HepG2 (cell line): ENCODE measurements around the gene PRKCE. TPM values are rescaled to one million over a fixed set of nuclear protein-coding genes. Genes with fewer than 3 reads are reported as not detected.
A peak's percentile ranks its signal among the peaks of the same experiment; 100 is the strongest.

Source experiments
- CBX2 ChIP-seq, 2 experiments: fragments of 200-600 bp in 1 of 2; sonication (generic); formaldehyde crosslinking in 1 of 2; IDR thresholded peaks; 2 replicates each; pipeline versions ENCODE4 v1.7.0 to v1.8.1; 2018 to 2022; ENCODE audit warnings: low read depth in 2 of 2, low read length in 1 of 2, mild to moderate bottlenecking in 1 of 2, missing genetic modification reagents in 1 of 2
- CCDC6 ChIP-seq: sonication (generic); formaldehyde crosslinking; IDR thresholded peaks from 2 replicates; pipeline ENCODE4 v1.8.1; 2022; ENCODE audit warnings: mild to moderate bottlenecking, missing genetic modification reagents, moderate library complexity
- CREB3 ChIP-seq: sonication (generic); formaldehyde crosslinking; IDR thresholded peaks from 2 replicates; pipeline ENCODE4 v1.5.0; 2020; ENCODE audit warnings: missing genetic modification reagents
- FOSL2 ChIP-seq: sonication (generic); formaldehyde crosslinking; IDR thresholded peaks from 2 replicates; pipeline ENCODE4 v1.4.0; 2020; ENCODE audit warnings: missing genetic modification reagents
- GLI4 ChIP-seq: sonication (generic); formaldehyde crosslinking; IDR thresholded peaks from 2 replicates; pipeline ENCODE4 v1.5.1; 2020; ENCODE audit warnings: missing genetic modification reagents, mild to moderate bottlenecking, moderate library complexity, borderline replicate concordance
- IKZF4 ChIP-seq: sonication (generic); formaldehyde crosslinking; IDR thresholded peaks from 2 replicates; pipeline ENCODE4 v1.5.1; 2020; ENCODE audit warnings: borderline replicate concordance, mild to moderate bottlenecking, low read depth, missing genetic modification reagents; ENCODE audit errors: not compliant biosample characterization
- IRF1 ChIP-seq: sonication (generic); formaldehyde crosslinking; IDR thresholded peaks from 2 replicates; pipeline ENCODE4 v1.4.0; 2020; ENCODE audit warnings: low read depth, mild to moderate bottlenecking, missing genetic modification reagents
- JARID2 ChIP-seq: sonication (generic); formaldehyde crosslinking; IDR thresholded peaks from 2 replicates; pipeline ENCODE4 v1.8.1; 2023; ENCODE audit warnings: missing genetic modification reagents, inconsistent platforms; ENCODE audit not compliant: insufficient replicate concordance
- KDM1A ChIP-seq: IDR thresholded peaks from 2 replicates; pipeline ENCODE4 v1.6.1; 2016; ENCODE audit warnings: missing compliant biosample characterization
- KMT2B ChIP-seq: IDR thresholded peaks from 2 replicates; pipeline ENCODE4 v1.6.1; 2016; ENCODE audit warnings: missing genetic modification reagents, missing compliant biosample characterization
- MZF1 ChIP-seq: sonication (generic); formaldehyde crosslinking; IDR thresholded peaks from 2 replicates; pipeline ENCODE4 v1.8.1; 2023; ENCODE audit warnings: mild to moderate bottlenecking, missing genetic modification reagents, borderline replicate concordance
- SATB2 ChIP-seq: sonication (generic); formaldehyde crosslinking; IDR thresholded peaks from 2 replicates; pipeline ENCODE4 v1.5.0; 2020; ENCODE audit warnings: missing genetic modification reagents
- SIN3A ChIP-seq: IDR thresholded peaks from 2 replicates; pipeline ENCODE4 v1.6.1; 2011; ENCODE audit warnings: low read depth, mild to moderate bottlenecking, control low read depth, low read length, borderline replicate concordance
- TCF7 ChIP-seq: sonication (generic); IDR thresholded peaks from 2 replicates; pipeline ENCODE4 v1.6.1; 2016; ENCODE audit warnings: antibody characterized with exemption, low read depth
- ZBTB20 ChIP-seq: sonication (generic); formaldehyde crosslinking; IDR thresholded peaks from 2 replicates; pipeline ENCODE4 v1.8.1; 2023; ENCODE audit warnings: missing genetic modification reagents, low read depth, mild to moderate bottlenecking, borderline replicate concordance
- ZBTB7A ChIP-seq: sonication (generic); formaldehyde crosslinking; IDR thresholded peaks from 2 replicates; pipeline ENCODE4 v1.8.0; 2022; ENCODE audit warnings: mild to moderate bottlenecking, missing genetic modification reagents
- ZMAT5 ChIP-seq: sonication (generic); formaldehyde crosslinking; IDR thresholded peaks from 2 replicates; pipeline ENCODE4 v1.5.0; 2020; ENCODE audit warnings: mild to moderate bottlenecking, low read depth, missing genetic modification reagents, borderline replicate concordance
- ZNF124 ChIP-seq: sonication (generic); formaldehyde crosslinking; IDR thresholded peaks from 2 replicates; pipeline ENCODE4 v1.4.0; 2020; ENCODE audit warnings: missing genetic modification reagents
- ZNF256 ChIP-seq: sonication (generic); formaldehyde crosslinking; conservative IDR thresholded peaks from 2 replicates; pipeline ENCODE4 v1.4.0; 2020; ENCODE audit warnings: missing genetic modification reagents
- ZNF280B ChIP-seq: sonication (generic); formaldehyde crosslinking; IDR thresholded peaks from 2 replicates; pipeline ENCODE4 v1.5.0; 2020; ENCODE audit warnings: missing genetic modification reagents, mild to moderate bottlenecking, borderline replicate concordance
- ZNF343 ChIP-seq: sonication (generic); formaldehyde crosslinking; IDR thresholded peaks from 2 replicates; pipeline ENCODE4 v1.4.0; 2020; ENCODE audit warnings: mild to moderate bottlenecking, missing genetic modification reagents
- ZNF709 ChIP-seq: sonication (generic); formaldehyde crosslinking; IDR thresholded peaks from 2 replicates; pipeline ENCODE4 v1.5.0; 2020; ENCODE audit warnings: mild to moderate bottlenecking, missing genetic modification reagents
- ZSCAN5A ChIP-seq: sonication (generic); formaldehyde crosslinking; IDR thresholded peaks from 2 replicates; pipeline ENCODE4 v1.8.0; 2022; ENCODE audit warnings: mild to moderate bottlenecking, missing genetic modification reagents, borderline replicate concordance
- polyA plus RNA-seq, 8 experiments: library from polyadenylated mRNA; depleted of rRNA in 3 of 8; stranded (reverse) in 7 of 8; unstranded in 1 of 8; fragments of >200 nt; fragmentation: Illumina TruSeq in 4 of 8; extraction: Trizol in 4 of 8; gene quantifications; 2 replicates each; pipeline versions ENCODE4 v1.2.1 to v1.2.3, GENCODE V29; 2011 to 2016; ENCODE audit warnings: low read depth in 4 of 8, missing spikeins in 1 of 8, mixed read lengths in 1 of 8; ENCODE audit not compliant: insufficient read depth in 1 of 8
- total RNA-seq, 5 experiments: library from RNA; depleted of rRNA; stranded (reverse); fragments of >200 nt; fragmentation: Illumina TruSeq; extraction: Trizol; gene quantifications; 2 replicates each; pipeline ENCODE4 v1.2.3, GENCODE V29; 2016; ENCODE audit warnings: low read depth in 1 of 5

PRKCE gene
- total and polyA plus RNA-seq, 2 of the 13 experiments (the other 11 are each of a cell fraction or from before 2014, with no cell fraction given): 1.0 to 3.9 TPM

- TF ChIP-seq CREB3 (CRISPR knock-in tag) (no peak), ZMAT5 (CRISPR knock-in tag) (no peak), MZF1 (CRISPR knock-in tag) (no peak), ZNF256 (CRISPR knock-in tag) (no peak), ZNF280B (0 out of 2 replicates have a peak, but pooled peaks have one; percentile 48), ZBTB20 (CRISPR knock-in tag) (no peak), CCDC6 (peak; percentile 45; the same call in 1 of the 2 replicates), ZBTB7A (CRISPR knock-in tag) (no peak), ZSCAN5A (CRISPR knock-in tag) (no peak), SIN3A (no peak), TCF7 (no peak), ZNF124 (CRISPR knock-in tag) (no peak), CBX2 (IDR thresholded peaks at IDR 0.05; ENCODE audit: low read depth, low read length) (no peak), CBX2 (CRISPR knock-in tag; IDR thresholded peaks at IDR 0.05; ENCODE audit: low read depth) (no peak), IRF1 (no peak), KDM1A (no peak), KMT2B (no peak), JARID2 (no peak), SATB2 (CRISPR knock-in tag) (no peak), FOSL2 (CRISPR knock-in tag) (no peak), ZNF343 (CRISPR knock-in tag) (0 out of 2 replicates have a peak, but pooled peaks have one; percentile 71), ZNF709 (CRISPR knock-in tag) (no peak), IKZF4 (CRISPR knock-in tag) (no peak), GLI4 (CRISPR knock-in tag) (no peak)
Observed at GRCh38 chr2:45652090-45653031, 886 bp downstream of the PRKCE start (continued).
